ENCODE data around the gene CCDC170.

The CCDC170 gene

GRCh38 chr6:151630991-151631655, 137.3 kb downstream of the CCDC170 start:
- TF ChIP-seq, protein P1, sequence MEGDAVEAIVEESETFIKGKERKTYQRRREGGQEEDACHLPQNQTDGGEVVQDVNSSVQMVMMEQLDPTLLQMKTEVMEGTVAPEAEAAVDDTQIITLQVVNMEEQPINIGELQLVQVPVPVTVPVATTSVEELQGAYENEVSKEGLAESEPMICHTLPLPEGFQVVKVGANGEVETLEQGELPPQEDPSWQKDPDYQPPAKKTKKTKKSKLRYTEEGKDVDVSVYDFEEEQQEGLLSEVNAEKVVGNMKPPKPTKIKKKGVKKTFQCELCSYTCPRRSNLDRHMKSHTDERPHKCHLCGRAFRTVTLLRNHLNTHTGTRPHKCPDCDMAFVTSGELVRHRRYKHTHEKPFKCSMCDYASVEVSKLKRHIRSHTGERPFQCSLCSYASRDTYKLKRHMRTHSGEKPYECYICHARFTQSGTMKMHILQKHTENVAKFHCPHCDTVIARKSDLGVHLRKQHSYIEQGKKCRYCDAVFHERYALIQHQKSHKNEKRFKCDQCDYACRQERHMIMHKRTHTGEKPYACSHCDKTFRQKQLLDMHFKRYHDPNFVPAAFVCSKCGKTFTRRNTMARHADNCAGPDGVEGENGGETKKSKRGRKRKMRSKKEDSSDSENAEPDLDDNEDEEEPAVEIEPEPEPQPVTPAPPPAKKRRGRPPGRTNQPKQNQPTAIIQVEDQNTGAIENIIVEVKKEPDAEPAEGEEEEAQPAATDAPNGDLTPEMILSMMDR (conservative IDR thresholded peaks at IDR 0.05; ENCODE audit: low read depth, low read length) = no peak
- no peak for DNase-seq (ENCODE audit: low read depth)

DNA sequence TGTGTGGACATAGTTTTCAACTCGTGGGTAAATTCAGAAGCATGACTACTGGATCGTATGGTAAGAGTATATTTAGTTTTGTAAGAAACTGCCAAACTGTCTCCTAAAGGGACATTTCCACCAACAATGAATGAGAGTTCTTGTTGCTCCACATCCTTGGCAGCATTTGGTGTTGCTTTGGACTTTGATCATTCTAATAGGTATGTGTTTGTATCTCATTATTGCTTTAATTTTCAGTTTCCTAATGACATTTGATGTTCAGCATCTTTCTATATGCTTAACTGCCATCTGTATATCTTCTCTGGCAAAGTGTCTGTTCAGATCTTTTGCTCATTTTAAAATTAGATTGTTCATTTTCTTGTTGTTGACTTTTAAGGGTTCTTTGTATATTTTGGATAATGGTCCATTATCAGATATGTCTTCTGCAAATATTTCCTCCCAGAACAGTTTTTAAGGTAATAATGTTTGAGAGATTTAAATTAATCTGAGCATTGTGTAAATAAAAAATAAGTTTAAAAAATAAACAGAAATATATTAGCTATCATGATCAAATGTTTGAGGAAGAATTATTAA, 138.7 kb downstream of the CCDC170 start:
- no peak for DNase-seq (ENCODE audit: low read depth)
- TF ChIP-seq, protein P1 (conservative IDR thresholded peaks at IDR 0.05; ENCODE audit: low read depth, low read length) = no peak
- H3K4me3 ChIP-seq (ENCODE audit: low read depth, low read length) = no peak overlapping the region

More at GRCh38 chr6:151630991-151631655, 137.3 kb downstream of the CCDC170 start:
- no peak overlapping the region for H3K4me3 ChIP-seq (ENCODE audit: low read depth, low read length)

GRCh38 chr6:151633526-151634335, 139.9 kb downstream of the CCDC170 start:
- TF ChIP-seq, protein P1 (conservative IDR thresholded peaks at IDR 0.05; ENCODE audit: low read depth, low read length) = no peak
- no peak overlapping the region for H3K4me3 ChIP-seq (ENCODE audit: low read depth, low read length)
- DNase-seq (ENCODE audit: low read depth) = no peak

GRCh38 chr6:151634336-151634720, 140.5 kb downstream of the CCDC170 start:
- DNase-seq (ENCODE audit: low read depth) = no peak
- TF ChIP-seq, protein P1 (conservative IDR thresholded peaks at IDR 0.05; ENCODE audit: low read depth, low read length) = no peak

GRCh38 chr6:151635741-151636140, 141.9 kb downstream of the CCDC170 start:
- TF ChIP-seq, protein P1 (conservative IDR thresholded peaks at IDR 0.05; ENCODE audit: low read depth, low read length) = no peak
- no peak for DNase-seq (ENCODE audit: low read depth)
- H3K4me3 ChIP-seq (ENCODE audit: low read depth, low read length) = no peak overlapping the region

More at GRCh38 chr6:151634336-151634720, 140.5 kb downstream of the CCDC170 start:
- H3K4me3 ChIP-seq (ENCODE audit: low read depth, low read length) = no peak overlapping the region

DNA sequence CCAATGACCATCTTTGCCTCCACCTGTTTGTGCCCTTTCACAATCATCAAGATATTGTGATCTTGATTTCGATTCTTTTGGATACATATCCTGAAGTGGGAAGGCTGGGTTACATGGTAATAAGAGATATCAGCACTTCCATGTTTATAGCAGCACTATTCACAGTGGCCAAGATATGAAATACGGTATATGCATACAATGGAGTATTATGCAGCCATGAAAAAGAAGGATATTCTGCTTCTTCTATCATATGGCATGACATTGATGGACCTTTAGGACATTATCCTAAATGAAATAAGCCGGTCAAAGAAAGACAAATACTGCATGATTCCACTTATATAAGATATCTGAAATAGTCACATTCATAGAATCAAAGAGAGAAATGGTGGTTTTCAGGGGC, 144.0 kb downstream of the CCDC170 start:
- TF ChIP-seq, protein P1 (conservative IDR thresholded peaks at IDR 0.05; ENCODE audit: low read depth, low read length) = no peak
- H3K4me3 ChIP-seq (ENCODE audit: low read depth, low read length) = no peak overlapping the region
- no peak for DNase-seq (ENCODE audit: low read depth)

Measured in choroid plexus epithelial cell (primary cell).